Measurements from ENCODE around the gene MPIG6B.

The MPIG6B gene

GRCh38 chr6:31723245-31723979, at the start of gene MPIG6B:
TSS of gene MPIG6B (plus strand) at chr6:31723373. CDS start at chr6:31723384, 11 bp downstream.
- no peak for FAIRE-seq
- DNase-seq (ENCODE audit: insufficient read length, low spot score), result no peak

GRCh38 chr6:31676322-31676903, 46.8 kb upstream of the MPIG6B start:
- FAIRE-seq (no peak), DNase-seq (ENCODE audit: insufficient read length, low spot score) (no peak)

GRCh38 chr6:31676904-31677303, 46.3 kb upstream of the MPIG6B start:
- DNase-seq (ENCODE audit: insufficient read length, low spot score), result no peak
- FAIRE-seq, result no peak

GRCh38 chr6:31677955-31678354, 45.2 kb upstream of the MPIG6B start:
- FAIRE-seq, result no peak
- no peak for DNase-seq (ENCODE audit: insufficient read length, low spot score)

- peak; percentile 84 for DNase-seq (ENCODE audit: insufficient read length, low spot score)
- FAIRE-seq, result peak; percentile 93
Observed at GRCh38 chr6:31680226-31681134, 42.7 kb upstream of the MPIG6B start, which contains the start of gene LY6G5C. TSS of gene LY6G5C (minus strand) at chr6:31681067. CDS start at chr6:31680373, 694 bp downstream.

GRCh38 chr6:31681135-31681671, 42.0 kb upstream of the MPIG6B start:
- no peak for DNase-seq (ENCODE audit: insufficient read length, low spot score)
- no peak for FAIRE-seq

GRCh38 chr6:31683591-31683990, 39.6 kb upstream of the MPIG6B start:
- DNase-seq (ENCODE audit: insufficient read length, low spot score), result no peak
- no peak for FAIRE-seq

- no peak for FAIRE-seq
- DNase-seq (ENCODE audit: insufficient read length, low spot score), result no peak
Observed at GRCh38 chr6:31686483-31686882, 36.7 kb upstream of the MPIG6B start.

GRCh38 chr6:31687321-31687720, 35.9 kb upstream of the MPIG6B start:
- no peak for FAIRE-seq

GRCh38 chr6:31687860-31688693, 35.1 kb upstream of the MPIG6B start:
- DNase-seq (ENCODE audit: insufficient read length, low spot score), result no peak
- FAIRE-seq, result no peak

More at GRCh38 chr6:31687321-31687720, 35.9 kb upstream of the MPIG6B start:
- DNase-seq (ENCODE audit: insufficient read length, low spot score), result no peak

- FAIRE-seq, result no peak
- DNase-seq (ENCODE audit: insufficient read length, low spot score), result no peak
Observed at GRCh38 chr6:31689249-31690110, 33.7 kb upstream of the MPIG6B start.

GRCh38 chr6:31690231-31691077, 32.7 kb upstream of the MPIG6B start:
- DNase-seq (ENCODE audit: insufficient read length, low spot score), result no peak
- no peak for FAIRE-seq

GRCh38 chr6:31691078-31691463, 32.1 kb upstream of the MPIG6B start:
- FAIRE-seq (no peak), DNase-seq (ENCODE audit: insufficient read length, low spot score) (no peak)

GRCh38 chr6:31691564-31692108, 31.5 kb upstream of the MPIG6B start:
- DNase-seq (ENCODE audit: insufficient read length, low spot score), result no peak
- FAIRE-seq, result no peak

- DNase-seq (ENCODE audit: insufficient read length, low spot score) (no peak), FAIRE-seq (no peak)
Observed at GRCh38 chr6:31692353-31692752, 30.8 kb upstream of the MPIG6B start.

GRCh38 chr6:31692886-31693285, 30.3 kb upstream of the MPIG6B start:
- no peak for FAIRE-seq

GRCh38 chr6:31693535-31693934, 29.6 kb upstream of the MPIG6B start:
- no peak for FAIRE-seq
- no peak for DNase-seq (ENCODE audit: insufficient read length, low spot score)

More at GRCh38 chr6:31692886-31693285, 30.3 kb upstream of the MPIG6B start:
- DNase-seq (ENCODE audit: insufficient read length, low spot score), result no peak

GRCh38 chr6:31697555-31697954, 25.6 kb upstream of the MPIG6B start:
- FAIRE-seq, result no peak
- DNase-seq (ENCODE audit: insufficient read length, low spot score), result no peak

All from HTR-8/SVneo (cell line).